Caco-2 (cell line): ENCODE measurements around the gene CYP4F8. TPM values are rescaled to one million over a fixed set of nuclear protein-coding genes. Genes with fewer than 3 reads are reported as not detected.

Experiments used
- BruUV-seq: library from RNA; stranded (reverse); fragments of 400-500 nt; replicated peaks from 2 replicates; lab custom pipeline; 2021; lab: Mats Ljungman, UMichigan
- CTCF ChIA-PET: fragments of 300-600 bp; sonication (Branson Sonifier 250); formaldehyde crosslinking; loops from one replicate; lab custom pipeline; 2022; ENCODE audit warnings: antibody characterized with exemption; lab: Charles Lee
- POLR2A ChIA-PET: fragments of 300-600 bp; sonication (Branson Sonifier 250); formaldehyde crosslinking; loops from one replicate; lab custom pipeline; 2022; ENCODE audit warnings: antibody characterized with exemption; lab: Charles Lee
- DNase-seq, 2 experiments: peaks; one replicate each; pipeline versions ENCODE4 v3.0.0 to v3.0.0-alpha.2; 2020 to 2022
- H3K27me3 ChIP-seq: replicated peaks from 2 replicates; pipeline ENCODE4 v1.6.0; 2011; ENCODE audit warnings: low read length; ENCODE audit not compliant: control insufficient read depth, insufficient read depth
- H3K36me3 ChIP-seq: 2 replicates; pipeline ENCODE4 v1.5.1; 2011; ENCODE audit warnings: low read length; ENCODE audit not compliant: control insufficient read depth, insufficient read depth
- H3K4me1 ChIP-seq: fragments of 250-450 bp; sonication (Bioruptor Pico); 2 replicates; pipeline ENCODE4 v1.5.1; 2020; ENCODE audit warnings: mild to moderate bottlenecking
- H3K4me3 ChIP-seq: 2 replicates; pipeline ENCODE4 v1.5.1; 2011; ENCODE audit warnings: low read depth, mild to moderate bottlenecking, control low read depth, low read length
- H3K9me3 ChIP-seq: fragments of 250-450 bp; sonication (Bioruptor Pico); 2 replicates; pipeline ENCODE4 v1.5.1; 2020; ENCODE audit warnings: mild to moderate bottlenecking, moderate library complexity
- H3K27ac Mint-ChIP-seq: one replicate; pipeline ENCODE4 v1.8.0; 2022; ENCODE audit warnings: mixed read lengths; ENCODE audit not compliant: unreplicated experiment
- H3K27me3 Mint-ChIP-seq: one replicate; pipeline ENCODE4 v1.8.0; 2022; ENCODE audit warnings: mixed read lengths; ENCODE audit not compliant: insufficient read depth, unreplicated experiment
- H3K36me3 Mint-ChIP-seq: one replicate; pipeline ENCODE4 v1.8.0; 2022; ENCODE audit warnings: mild to moderate bottlenecking, mixed read lengths; ENCODE audit not compliant: insufficient read depth, unreplicated experiment
- H3K4me1 Mint-ChIP-seq: one replicate; pipeline ENCODE4 v1.8.0; 2022; ENCODE audit warnings: low read depth, mixed read lengths; ENCODE audit not compliant: unreplicated experiment
- H3K4me3 Mint-ChIP-seq: one replicate; pipeline ENCODE4 v1.8.0; 2022; ENCODE audit warnings: mild to moderate bottlenecking, moderate library complexity, mixed read lengths; ENCODE audit not compliant: unreplicated experiment
- H3K9me3 Mint-ChIP-seq: one replicate; pipeline ENCODE4 v1.8.0; 2022; ENCODE audit warnings: mixed read lengths; ENCODE audit not compliant: unreplicated experiment
- intact Hi-C: fragments of 100-400 bp; cut with micrococcal nuclease; formaldehyde crosslinking; loops from one replicate; pipeline ENCODE4 v1.10.0; 2022; ENCODE audit not compliant: unreplicated experiment
- total RNA-seq: library from RNA; stranded (reverse); gene quantifications from 2 replicates; pipeline ENCODE4 v1.2.3, GENCODE V29; 2022
- TF ChIP-seq, protein P1 (sequence below), 2 experiments: fragments of 200-600 bp in 1 of 2; IDR thresholded peaks; 1 replicate in 1 of 2; 2 replicates in 1 of 2; pipeline versions ENCODE4 v1.5.1 to v1.8.0; 2011 to 2022; ENCODE audit warnings: antibody characterized with exemption in 1 of 2, control low read depth in 1 of 2, inconsistent platforms in 1 of 2, low read depth in 1 of 2, low read length in 1 of 2, mild to moderate bottlenecking in 1 of 2, moderate library complexity in 1 of 2; ENCODE audit not compliant: insufficient read depth in 1 of 2, severe bottlenecking in 1 of 2, unreplicated experiment in 1 of 2

The CYP4F8 gene
- total RNA-seq, 1 experiment from 2014 or later = not detected

DNA sequence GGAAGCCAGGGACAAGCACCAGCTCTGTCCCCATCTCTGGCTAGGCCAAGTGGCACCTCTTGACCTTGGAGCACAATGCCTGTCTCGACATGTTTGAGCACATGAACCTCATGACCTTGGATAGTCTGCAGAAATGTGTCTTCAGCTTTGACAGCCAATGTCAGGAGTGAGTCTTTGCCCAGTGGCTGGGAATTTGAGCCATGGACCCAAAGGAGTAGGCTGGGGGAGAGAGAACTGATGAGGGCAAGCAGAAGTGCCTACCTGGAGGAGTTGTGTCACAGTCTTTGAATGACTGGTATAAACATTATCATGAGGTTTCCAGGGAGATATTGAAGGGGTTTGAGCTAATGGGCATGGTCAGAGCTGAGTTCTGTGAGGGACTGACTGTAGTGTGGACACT lies 51.2 kb downstream of the CYP4F8 start:
- intact Hi-C loops = no loop called here
- H3K9me3 ChIP-seq = no peaks in the 10 kb centered on the region
- H3K36me3 Mint-ChIP-seq = no peaks in the 10 kb centered on the region
- TF ChIP-seq, protein P1, sequence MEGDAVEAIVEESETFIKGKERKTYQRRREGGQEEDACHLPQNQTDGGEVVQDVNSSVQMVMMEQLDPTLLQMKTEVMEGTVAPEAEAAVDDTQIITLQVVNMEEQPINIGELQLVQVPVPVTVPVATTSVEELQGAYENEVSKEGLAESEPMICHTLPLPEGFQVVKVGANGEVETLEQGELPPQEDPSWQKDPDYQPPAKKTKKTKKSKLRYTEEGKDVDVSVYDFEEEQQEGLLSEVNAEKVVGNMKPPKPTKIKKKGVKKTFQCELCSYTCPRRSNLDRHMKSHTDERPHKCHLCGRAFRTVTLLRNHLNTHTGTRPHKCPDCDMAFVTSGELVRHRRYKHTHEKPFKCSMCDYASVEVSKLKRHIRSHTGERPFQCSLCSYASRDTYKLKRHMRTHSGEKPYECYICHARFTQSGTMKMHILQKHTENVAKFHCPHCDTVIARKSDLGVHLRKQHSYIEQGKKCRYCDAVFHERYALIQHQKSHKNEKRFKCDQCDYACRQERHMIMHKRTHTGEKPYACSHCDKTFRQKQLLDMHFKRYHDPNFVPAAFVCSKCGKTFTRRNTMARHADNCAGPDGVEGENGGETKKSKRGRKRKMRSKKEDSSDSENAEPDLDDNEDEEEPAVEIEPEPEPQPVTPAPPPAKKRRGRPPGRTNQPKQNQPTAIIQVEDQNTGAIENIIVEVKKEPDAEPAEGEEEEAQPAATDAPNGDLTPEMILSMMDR (IDR thresholded peaks at IDR 0.05; ENCODE audit: insufficient read depth in 1 of 2, low read depth in 1 of 2, low read length in 1 of 2, severe bottlenecking in 1 of 2, unreplicated experiment in 1 of 2) = no peak
- H3K9me3 Mint-ChIP-seq = no peaks in the 10 kb centered on the region
- no peak overlapping the region for H3K27ac Mint-ChIP-seq
- H3K4me1 ChIP-seq = no peaks in the 10 kb centered on the region
- H3K4me3 Mint-ChIP-seq = no peak overlapping the region
- ChIA-PET CTCF (no interaction called here), POLR2A (no interaction called here)
- BruUV-seq = no TSS peak
- no peak for DNase-seq
- no peaks in the 10 kb centered on the region for H3K4me1 Mint-ChIP-seq
- no peak overlapping the region for H3K4me3 ChIP-seq
- no peaks in the 10 kb centered on the region for H3K36me3 ChIP-seq
- H3K27me3 ChIP-seq = no peaks in the 10 kb centered on the region
- H3K27me3 Mint-ChIP-seq = no peaks in the 10 kb centered on the region

DNA sequence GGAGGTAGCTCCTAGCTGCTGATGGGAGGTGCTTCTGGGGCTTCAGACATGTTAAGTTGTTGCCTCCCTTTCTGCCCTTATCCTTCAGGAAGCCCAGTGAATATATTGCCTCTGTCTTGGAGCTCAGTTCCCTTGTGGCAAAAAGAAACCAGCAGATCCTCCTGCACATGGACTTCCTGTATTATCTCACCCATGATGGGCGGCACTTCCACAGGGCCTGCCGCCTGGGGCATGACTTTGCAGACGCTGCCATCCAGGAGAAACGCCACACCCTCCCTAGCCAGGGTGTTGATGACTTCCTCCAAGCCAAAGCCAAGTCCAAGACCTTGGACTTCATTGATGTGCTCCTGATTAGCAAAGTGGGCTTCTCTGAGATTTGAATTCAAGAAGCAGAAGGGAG lies 51.9 kb downstream of the CYP4F8 start:
- Mint-ChIP-seq H3K27me3 (no peaks in the 10 kb centered on the region), H3K4me1 (no peaks in the 10 kb centered on the region), H3K36me3 (no peaks in the 10 kb centered on the region), H3K9me3 (no peaks in the 10 kb centered on the region), H3K27ac (no peak overlapping the region), H3K4me3 (no peak overlapping the region)
- BruUV-seq = no TSS peak
- no peaks in the 10 kb centered on the region for H3K4me1 ChIP-seq
- TF ChIP-seq, protein P1 (IDR thresholded peaks at IDR 0.05; ENCODE audit: insufficient read depth in 1 of 2, low read depth in 1 of 2, low read length in 1 of 2, severe bottlenecking in 1 of 2, unreplicated experiment in 1 of 2) = no peak
- CTCF ChIA-PET = no interaction called here
- intact Hi-C loops = no loop called here
- H3K27me3 ChIP-seq = no peaks in the 10 kb centered on the region
- no peak overlapping the region for H3K4me3 ChIP-seq
- H3K9me3 ChIP-seq = no peaks in the 10 kb centered on the region
- POLR2A ChIA-PET = no interaction called here
- DNase-seq = no peak
- no peaks in the 10 kb centered on the region for H3K36me3 ChIP-seq

GRCh38 chr19:15669440-15669839 lies 54.4 kb downstream of the CYP4F8 start:
- H3K4me3 ChIP-seq = no peak overlapping the region
- BruUV-seq = no TSS peak
- CTCF ChIA-PET = no interaction called here
- H3K4me1 Mint-ChIP-seq = no peaks in the 10 kb centered on the region
- H3K27ac Mint-ChIP-seq = no peak overlapping the region
- H3K4me3 Mint-ChIP-seq = no peak overlapping the region
- no peaks in the 10 kb centered on the region for H3K27me3 ChIP-seq
- no peaks in the 10 kb centered on the region for H3K9me3 ChIP-seq
- POLR2A ChIA-PET = no interaction called here
- no peak for DNase-seq
- intact Hi-C loops = no loop called here
- H3K36me3 Mint-ChIP-seq = no peaks in the 10 kb centered on the region
- TF ChIP-seq, protein P1 (IDR thresholded peaks at IDR 0.05; ENCODE audit: insufficient read depth in 1 of 2, low read depth in 1 of 2, low read length in 1 of 2, severe bottlenecking in 1 of 2, unreplicated experiment in 1 of 2) = no peak
- H3K36me3 ChIP-seq = no peaks in the 10 kb centered on the region
- peaks cover 1% of the 10 kb centered on the region for H3K27me3 Mint-ChIP-seq
- H3K4me1 ChIP-seq = no peaks in the 10 kb centered on the region
- H3K9me3 Mint-ChIP-seq = no peaks in the 10 kb centered on the region
